ENCODE results near the gene AATF.

- no peak for TF ChIP-seq CTCF (IDR thresholded peaks at IDR 0.05)
- no peak for TF ChIP-seq POLR2A (IDR thresholded peaks at IDR 0.05)
- no peak for TF ChIP-seq EP300 (IDR thresholded peaks at IDR 0.05)
Measured at GRCh38 chr17:37084372-37084771, 135.6 kb downstream of the AATF start.

All from tibial nerve (tissue), 4 donors.